SK-N-MC (cell line): ENCODE results near the gene THAP3.

Experiments used
- DNase-seq: peaks from one replicate; pipeline ENCODE4 v3.0.0-alpha.2; 2011; ENCODE audit warnings: low read depth, low spot score
- H3K27ac ChIP-seq: fragments of 200-600 bp; sonication (generic); 2 replicates; pipeline ENCODE4 v1.5.1; 2016; ENCODE audit warnings: mixed run types
- H3K36me3 ChIP-seq: fragments of 200-600 bp; sonication (generic); 2 replicates; pipeline ENCODE4 v1.6.1; 2017; ENCODE audit warnings: antibody characterized with exemption, low read length, mixed read lengths; ENCODE audit not compliant: insufficient read depth
- H3K4me3 ChIP-seq: fragments of 200-600 bp; sonication (generic); 2 replicates; pipeline ENCODE4 v1.5.1; 2016
- H3K9ac ChIP-seq: fragments of 200-600 bp; sonication (generic); 2 replicates; pipeline ENCODE4 v1.8.0; 2017; ENCODE audit warnings: mixed run types, mixed read lengths; ENCODE audit not compliant: insufficient read length
- H3K9me3 ChIP-seq: fragments of 200-600 bp; sonication (generic); 2 replicates; pipeline ENCODE4 v1.6.1; 2017; ENCODE audit warnings: low read depth, mild to moderate bottlenecking, antibody characterized with exemption, low read length, moderate library complexity, mixed read lengths
- EZH2 ChIP-seq: fragments of 200-600 bp; sonication (generic); IDR thresholded peaks from one replicate; pipeline ENCODE4 v1.6.1; 2017; ENCODE audit warnings: antibody characterized with exemption
- FOXP2 ChIP-seq: optimal IDR thresholded peaks from 2 replicates; pipeline ENCODE3; 2011; ENCODE audit warnings: mild to moderate bottlenecking, moderate library complexity; ENCODE audit not compliant: insufficient read depth; ENCODE audit errors: extremely low read length, control extremely low read depth
- POLR2AphosphoS5 ChIP-seq: IDR thresholded peaks from 2 replicates; pipeline ENCODE4 v1.6.1; 2012; ENCODE audit warnings: mild to moderate bottlenecking, low read depth, low read length, borderline replicate concordance

THAP3 gene

DNA sequence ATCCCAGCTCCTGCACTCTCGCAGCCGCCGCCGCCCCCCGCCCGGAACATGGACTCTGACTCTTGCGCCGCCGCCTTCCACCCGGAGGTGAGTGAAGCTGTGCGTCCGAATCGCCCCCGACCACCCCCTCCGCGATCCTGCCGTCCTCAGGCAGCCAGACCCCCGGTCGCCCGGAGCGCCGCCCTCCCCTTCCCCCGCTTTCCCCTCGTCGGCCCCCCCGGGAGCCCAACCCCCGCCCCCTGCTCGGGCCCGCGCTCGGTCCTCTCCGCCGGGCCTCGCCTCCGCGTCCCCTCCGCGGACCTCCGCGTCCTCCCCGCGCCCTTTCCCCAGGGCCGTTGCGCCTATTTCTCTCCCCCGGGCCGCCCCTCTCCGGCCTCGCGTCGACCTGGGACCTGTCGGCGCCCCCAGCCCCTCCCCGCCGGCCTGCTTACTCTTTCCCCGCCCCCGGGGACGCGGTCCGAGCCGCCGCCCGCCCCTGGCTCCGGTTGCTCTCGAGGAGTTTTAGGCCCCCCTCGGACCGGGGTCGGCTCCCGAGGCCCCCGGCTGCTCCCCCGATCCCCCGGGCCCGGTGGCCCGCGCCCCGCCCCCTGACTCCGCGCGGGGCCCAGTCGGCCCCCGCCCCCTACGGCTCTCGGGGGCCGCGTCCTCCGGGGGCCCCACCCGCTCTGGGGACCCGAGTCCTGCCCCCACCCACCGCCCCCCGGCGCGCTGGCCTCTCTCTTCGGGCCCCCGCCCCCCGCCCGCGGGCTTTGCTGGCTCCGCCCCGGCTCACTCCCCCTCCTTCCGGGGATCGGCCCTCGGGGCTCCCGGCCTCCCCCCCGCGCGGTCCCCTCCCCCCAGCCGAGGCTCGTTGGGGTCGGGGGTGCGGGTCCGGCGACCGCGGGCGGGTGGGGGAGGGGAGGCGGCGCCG lies 10.4 kb upstream of the THAP3 start:
- Histone ChIP-seq H3K9ac (peak overlapping the region; percentile 74), H3K27ac (0 out of 2 replicates have a peak overlapping the region, but pooled peaks have one; percentile 31), H3K36me3 (peaks cover 27% of the 10 kb centered on the region), H3K4me3 (peak overlapping the region; percentile 95), H3K9me3 (no peaks in the 10 kb centered on the region)
- TF ChIP-seq FOXP2 (no peak), EZH2 (no peak), POLR2AphosphoS5 (no peak)
- DNase-seq, result no peak

DNA sequence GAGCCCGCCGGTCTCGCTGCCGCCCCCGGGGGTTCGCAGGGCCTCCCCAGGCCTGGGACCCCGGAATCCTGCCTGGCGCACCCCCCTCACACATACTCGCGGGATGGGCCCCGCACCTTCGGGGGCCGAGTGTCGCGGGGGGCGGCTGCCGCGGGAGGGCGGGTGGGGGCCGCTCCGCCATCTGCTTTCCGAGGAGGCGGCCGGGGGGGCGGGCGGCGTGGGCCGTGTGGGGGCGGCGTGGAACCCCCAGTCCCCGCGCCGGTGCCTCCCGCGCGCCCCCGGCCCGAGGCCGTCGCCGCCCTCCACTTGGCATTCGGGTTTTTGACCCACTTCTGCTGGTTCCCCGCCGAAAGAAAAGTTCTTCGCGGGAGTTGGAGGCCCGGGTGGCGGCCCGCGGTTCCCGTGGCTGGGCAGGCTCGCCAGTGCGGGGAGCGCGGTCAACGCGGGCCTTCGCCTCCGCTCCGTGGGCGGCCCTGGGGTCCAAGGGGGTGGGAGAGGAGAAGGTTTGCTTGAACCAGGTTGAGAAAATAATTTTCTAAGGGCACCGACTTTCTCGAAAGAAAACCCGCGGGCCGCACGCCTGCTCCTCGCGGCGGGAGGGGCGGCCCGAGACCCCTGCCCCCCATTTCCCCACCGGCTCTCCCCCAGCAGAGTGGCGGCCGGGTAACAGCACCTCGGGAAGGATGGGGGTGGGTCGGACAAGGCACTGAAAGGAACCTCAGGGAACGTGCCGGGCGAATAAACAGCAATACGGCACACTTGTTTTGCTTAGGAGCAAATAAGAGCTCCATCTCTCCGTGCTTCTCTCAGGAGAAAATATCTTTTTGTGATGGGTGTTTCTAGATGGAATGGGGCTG lies 9.5 kb upstream of the THAP3 start:
- Histone ChIP-seq H3K9me3 (no peaks in the 10 kb centered on the region), H3K27ac (peak overlapping the region; percentile 68), H3K36me3 (peaks cover 36% of the 10 kb centered on the region), H3K9ac (peak overlapping the region; percentile 79), H3K4me3 (peak overlapping the region; percentile 95)
- no peak for DNase-seq
- TF ChIP-seq FOXP2 (no peak), POLR2AphosphoS5 (no peak), EZH2 (no peak)

DNA sequence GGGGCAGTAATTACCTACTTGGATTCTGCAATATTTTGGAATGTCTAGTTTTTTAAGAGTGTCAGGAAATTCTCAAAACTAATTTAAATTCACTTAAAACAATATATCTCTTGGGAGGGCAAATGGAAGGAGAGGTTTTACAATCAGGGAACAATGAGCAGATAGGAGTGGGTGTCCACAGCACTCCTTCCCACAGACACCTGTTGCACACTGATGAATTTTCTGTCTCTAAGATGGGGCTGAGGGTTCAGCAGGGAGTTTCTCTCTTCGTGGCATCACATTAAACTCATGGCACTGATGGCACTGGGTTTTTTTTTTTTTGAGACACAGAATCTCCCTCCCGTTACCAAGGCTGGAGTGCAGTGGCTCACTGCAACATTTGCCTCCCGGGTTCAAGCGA lies 5.6 kb upstream of the THAP3 start:
- Histone ChIP-seq H3K27ac (no peak overlapping the region), H3K4me3 (no peak overlapping the region), H3K9ac (no peak overlapping the region), H3K9me3 (no peaks in the 10 kb centered on the region), H3K36me3 (peaks cover 68% of the 10 kb centered on the region)
- no peak for DNase-seq
- TF ChIP-seq FOXP2 (no peak), EZH2 (no peak), POLR2AphosphoS5 (no peak)

DNA sequence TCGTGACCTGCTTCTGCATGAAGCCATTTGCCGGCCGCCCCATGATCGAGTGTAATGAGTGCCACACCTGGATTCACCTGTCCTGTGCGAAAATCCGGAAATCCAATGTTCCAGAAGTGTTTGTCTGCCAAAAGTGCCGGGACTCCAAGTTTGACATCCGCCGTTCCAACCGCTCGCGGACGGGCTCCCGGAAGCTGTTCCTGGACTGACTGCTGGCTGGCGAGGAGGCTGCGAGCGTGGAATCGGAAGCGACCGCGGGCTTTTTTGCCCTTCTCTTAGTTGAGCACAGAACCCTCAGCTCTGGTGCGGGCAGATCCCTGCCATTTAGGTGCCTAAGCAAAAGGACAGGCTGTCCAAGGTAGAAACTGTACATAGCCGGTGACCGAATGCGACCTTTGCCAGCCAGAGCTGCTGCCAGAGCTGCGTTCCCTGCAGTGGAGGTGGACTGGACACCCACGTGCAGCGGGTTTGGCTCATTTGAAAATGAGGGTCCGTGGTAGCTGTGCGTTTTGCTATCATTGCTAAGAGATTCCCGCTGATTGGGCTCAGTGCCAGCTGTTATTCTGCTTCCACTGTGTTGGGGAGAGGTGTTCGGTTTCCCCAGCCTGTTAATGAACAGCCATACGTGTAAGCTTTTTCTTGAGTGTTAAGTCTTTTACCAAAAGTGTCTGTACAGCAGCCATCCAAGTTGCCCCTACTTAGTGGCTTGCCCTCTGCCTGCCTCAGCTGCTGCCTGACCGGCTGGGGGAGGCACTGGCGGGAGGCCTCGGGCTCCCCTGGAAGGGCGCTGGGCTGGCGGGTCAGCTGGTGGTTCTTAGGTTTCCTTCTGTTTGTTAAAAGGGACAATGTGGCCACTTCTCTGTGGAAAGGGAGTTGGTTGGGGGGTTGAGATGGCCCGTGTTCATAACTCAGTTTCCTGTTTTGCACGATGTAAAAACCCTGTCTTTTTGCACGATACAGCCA lies 3.0 kb upstream of the THAP3 start:
- TF ChIP-seq FOXP2 (no peak), POLR2AphosphoS5 (no peak), EZH2 (no peak)
- H3K27ac ChIP-seq, result peak overlapping the region; percentile 23
- no peak overlapping the region for H3K4me3 ChIP-seq
- H3K36me3 ChIP-seq, result peaks cover 65% of the 10 kb centered on the region
- peak overlapping the region; percentile 26 for H3K9ac ChIP-seq
- no peaks in the 10 kb centered on the region for H3K9me3 ChIP-seq
- DNase-seq, result no peak

DNA sequence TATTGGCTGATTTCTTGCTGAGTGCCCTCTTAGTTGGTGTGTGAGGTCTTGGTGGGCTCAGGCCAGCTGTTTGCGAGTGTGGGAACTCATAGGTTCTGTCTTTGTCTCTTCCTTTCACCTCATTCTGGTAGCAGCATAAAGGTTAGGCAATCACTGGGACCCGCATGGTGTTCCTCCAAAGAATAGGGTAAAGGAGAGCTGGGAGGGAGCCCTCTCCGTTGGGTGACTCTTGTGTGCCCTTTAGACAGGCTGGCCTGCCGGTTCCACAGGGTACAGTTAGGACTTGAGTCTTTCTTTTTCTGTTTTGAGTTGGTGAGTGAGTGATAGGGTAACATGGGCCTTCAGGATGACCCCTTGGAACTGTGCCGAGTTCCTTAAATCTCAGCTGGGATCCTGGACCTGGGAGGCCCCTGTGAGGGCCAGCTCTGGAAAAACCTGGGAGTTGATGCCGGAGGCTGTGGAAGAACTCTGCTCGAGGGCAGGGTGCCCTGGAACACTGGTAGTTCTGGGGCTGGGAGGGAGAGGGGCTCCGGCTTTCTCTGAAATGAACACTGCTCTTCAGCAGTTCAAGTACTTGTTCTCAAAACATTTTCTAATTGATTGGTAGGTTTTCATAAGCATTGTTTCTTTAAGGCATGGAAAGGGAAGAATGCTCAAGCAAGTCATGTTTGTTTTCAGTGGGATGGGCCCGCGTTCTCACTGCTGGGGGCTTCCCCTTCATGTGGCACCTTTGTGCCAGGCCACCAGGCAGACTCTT lies 2.1 kb upstream of the THAP3 start:
- H3K9ac ChIP-seq, result peak overlapping the region; percentile 26
- peak overlapping the region; percentile 23 for H3K27ac ChIP-seq
- H3K4me3 ChIP-seq, result no peak overlapping the region
- no peak for TF ChIP-seq POLR2AphosphoS5
- TF ChIP-seq EZH2, result no peak
- no peak for TF ChIP-seq FOXP2
- H3K9me3 ChIP-seq, result no peaks in the 10 kb centered on the region
- H3K36me3 ChIP-seq, result peaks cover 63% of the 10 kb centered on the region
- no peak for DNase-seq

DNA sequence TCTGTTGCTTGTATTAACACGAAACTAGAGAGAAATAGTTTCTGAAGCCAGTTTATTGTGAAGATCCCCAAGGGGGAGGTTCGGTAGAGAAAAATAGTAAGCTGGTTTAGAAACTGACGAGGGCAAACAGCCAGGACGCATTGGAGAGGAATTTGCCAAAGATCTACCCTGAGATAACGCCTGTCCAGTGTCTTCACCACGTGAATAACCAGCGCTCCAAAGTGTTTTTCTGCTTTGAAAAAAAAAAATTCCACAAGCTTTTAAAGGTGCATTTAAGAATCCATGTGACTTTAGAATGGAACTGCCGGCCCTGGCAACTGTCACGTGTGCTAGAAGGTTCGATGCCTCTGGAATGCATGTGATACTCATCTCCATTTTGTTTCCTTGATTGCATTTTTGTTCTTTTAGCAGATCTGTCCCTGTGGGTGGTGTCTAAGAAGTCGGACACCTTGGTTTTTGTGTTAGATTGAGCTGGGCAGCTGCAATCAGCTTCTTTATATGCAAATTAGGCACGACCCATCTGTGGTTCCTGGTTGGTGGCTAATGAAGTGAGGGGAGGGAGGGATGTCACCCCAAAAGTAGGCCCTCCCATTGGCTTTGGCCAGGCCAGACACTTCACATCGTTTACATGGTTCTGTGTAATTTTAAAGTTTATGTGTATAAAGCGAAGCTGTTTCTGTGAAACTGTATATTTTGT lies 1.3 kb upstream of the THAP3 start:
- Histone ChIP-seq H3K9me3 (no peaks in the 10 kb centered on the region), H3K9ac (no peak overlapping the region), H3K4me3 (no peak overlapping the region), H3K36me3 (peaks cover 63% of the 10 kb centered on the region), H3K27ac (peak overlapping the region; percentile 26)
- no peak for DNase-seq
- TF ChIP-seq FOXP2 (no peak), EZH2 (no peak), POLR2AphosphoS5 (no peak)
